CD4-positive, alpha-beta memory T cell (primary cell): Measurements from ENCODE around the gene ITIH4. TPM values are rescaled to one million over a fixed set of nuclear protein-coding genes. Genes with fewer than 3 reads are reported as not detected.

Experiments
- CTCF ChIA-PET: fragments of 350-600 bp; sonication (Branson Sonifier 250); formaldehyde crosslinking; loops from one replicate; lab custom pipeline; 2021; ENCODE audit warnings: inconsistent platforms; ENCODE audit not compliant: partially characterized antibody; lab: Charles Lee
- POLR2A ChIA-PET: fragments of 350-600 bp; sonication (Branson Sonifier 250); formaldehyde crosslinking; loops from one replicate; lab custom pipeline; 2021; ENCODE audit not compliant: partially characterized antibody; lab: Charles Lee
- DNase-seq, 5 donors: peaks; one replicate each; pipeline versions ENCODE4 v3.0.0 to v3.0.0-alpha.2; 2020 to 2022; ENCODE audit warnings: mixed read lengths in 1 of 5
- H3K27ac ChIP-seq: one replicate; pipeline ENCODE4 v1.7.0; 2013; ENCODE audit warnings: low read depth, low read length
- H3K27me3 ChIP-seq: 2 replicates; pipeline ENCODE4 v1.7.0; 2013; ENCODE audit warnings: mild to moderate bottlenecking, low read length, moderate library complexity; ENCODE audit not compliant: insufficient read depth
- H3K36me3 ChIP-seq: 2 replicates; pipeline ENCODE4 v1.7.0; 2013; ENCODE audit warnings: mild to moderate bottlenecking, low read length, moderate library complexity; ENCODE audit not compliant: insufficient read depth
- H3K4me1 ChIP-seq: 2 replicates; pipeline ENCODE4 v1.7.0; 2013; ENCODE audit warnings: mild to moderate bottlenecking, low read length, moderate library complexity; ENCODE audit not compliant: insufficient read depth
- H3K4me3 ChIP-seq, 2 donors: one replicate each; pipeline ENCODE4 v1.7.0; 2013; ENCODE audit warnings: low read length in 2 of 2, mild to moderate bottlenecking in 1 of 2
- H3K9me3 ChIP-seq, 2 donors: one replicate each; pipeline ENCODE4 v1.7.0; 2013; ENCODE audit warnings: low read length in 2 of 2, control low read depth in 1 of 2; ENCODE audit not compliant: control insufficient read depth in 1 of 2
- H3K27ac Mint-ChIP-seq, 7 donors: one replicate each; pipeline ENCODE4 v1.8.0; 2020 to 2021; ENCODE audit warnings: mixed read lengths in 7 of 7, mild to moderate bottlenecking in 6 of 7, inconsistent platforms in 3 of 7, moderate library complexity in 3 of 7
- H3K27me3 Mint-ChIP-seq, 2 donors: one replicate each; pipeline ENCODE4 v1.8.0; 2020 to 2021; ENCODE audit warnings: mixed read lengths in 2 of 2
- H3K36me3 Mint-ChIP-seq, 2 donors: one replicate each; pipeline ENCODE4 v1.8.0; 2020 to 2021; ENCODE audit warnings: mixed read lengths in 2 of 2, inconsistent platforms in 1 of 2, mild to moderate bottlenecking in 1 of 2
- H3K4me1 Mint-ChIP-seq, 4 donors: one replicate each; pipeline ENCODE4 v1.8.0; 2020 to 2021; ENCODE audit warnings: mixed read lengths in 4 of 4, mild to moderate bottlenecking in 1 of 4
- H3K4me3 Mint-ChIP-seq, 8 donors: one replicate each; pipeline ENCODE4 v1.8.0; 2020 to 2021; ENCODE audit warnings: mixed read lengths in 8 of 8, mild to moderate bottlenecking in 7 of 8, moderate library complexity in 6 of 8, inconsistent platforms in 3 of 8
- H3K9me3 Mint-ChIP-seq, 8 donors: one replicate each; pipeline ENCODE4 v1.8.0; 2020 to 2021; ENCODE audit warnings: mixed read lengths in 8 of 8, mild to moderate bottlenecking in 5 of 8, inconsistent platforms in 3 of 8, moderate library complexity in 1 of 8
- intact Hi-C: fragments of 100-400 bp; cut with micrococcal nuclease; formaldehyde crosslinking; loops from one replicate; pipeline ENCODE4 v1.15.1; 2023
- microRNA-seq: library from miRNA; unstranded; fragments of <30 nt; microRNA quantifications from one replicate; pipeline ENCODE4 v1.2.0, GENCODE V29; 2021; ENCODE audit warnings: borderline replicate concordance, borderline number of aligned reads, borderline microRNAs expressed, mixed read lengths
- polyA plus RNA-seq, 2 donors: library from polyadenylated mRNA; unstranded; fragments of 300-500 nt; fragmentation: Illumina TruSeq; gene quantifications; one replicate each; pipeline ENCODE4 v1.2.3, GENCODE V29; 2021
- total RNA-seq, 2 experiments: library from RNA; stranded (reverse); gene quantifications; one replicate each; pipeline ENCODE4 v1.2.3, GENCODE V29; 2021

Gene ITIH4
- total and polyA plus RNA-seq, 4 experiments from 2014 or later, result 0.07 to 50.7 (median 26.1) TPM

DNA sequence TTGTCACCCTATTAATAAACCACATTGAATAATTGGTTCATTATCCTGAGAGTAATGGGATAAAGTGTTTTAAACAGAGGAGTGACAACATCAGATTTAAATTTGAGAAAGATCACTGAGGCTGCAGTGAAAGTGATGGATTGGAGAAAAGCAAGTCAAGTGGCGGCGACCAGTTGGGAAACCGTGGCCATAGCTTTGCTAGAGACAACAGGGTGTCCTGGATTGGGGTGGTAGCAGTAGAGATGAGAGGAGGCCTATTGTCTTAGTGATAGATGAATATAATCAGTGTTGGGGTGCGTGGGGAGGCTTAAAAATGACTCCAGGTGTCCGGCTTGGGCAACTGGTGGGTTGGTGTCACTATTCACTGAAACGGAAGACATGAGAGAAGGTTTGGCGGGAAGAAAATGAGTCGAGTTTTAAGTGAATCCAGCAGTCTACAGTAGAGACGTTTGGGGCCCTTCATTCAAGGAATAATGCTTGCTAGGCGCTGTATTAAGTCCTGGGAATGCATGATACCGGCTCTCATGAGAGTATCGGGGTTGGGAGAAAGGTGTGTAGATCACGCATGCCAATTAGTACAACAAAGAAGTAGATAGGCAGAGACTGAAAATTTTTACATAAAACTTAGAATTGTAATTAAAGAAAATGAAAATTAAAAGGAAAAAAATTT is 60.6 kb downstream of the ITIH4 start:
- Mint-ChIP-seq H3K4me3 (peak overlapping the region; percentile 96 to 100 (median 97)), H3K27me3 (no peaks in the 10 kb centered on the region), H3K36me3 (peaks cover 11 to 37% of the 10 kb centered on the region in 2 donors), H3K27ac (peak overlapping the region; percentile 86 to 96 (median 92)), H3K9me3 (no peaks in the 10 kb centered on the region), H3K4me1 (peaks cover 13 to 32% (median 20%) of the 10 kb centered on the region in 4 donors)
- Histone ChIP-seq H3K27ac (peak overlapping the region; percentile 59), H3K4me1 (peaks cover 17% of the 10 kb centered on the region), H3K9me3 (no peaks in the 10 kb centered on the region), H3K36me3 (peaks cover 5% of the 10 kb centered on the region), H3K4me3 (peak overlapping the region in 1 of 2 donors; percentile 56), H3K27me3 (no peaks in the 10 kb centered on the region)
- intact Hi-C loops, result loop anchor here (2.0 kb wide), 2 partner anchors 63 to 123 kb away; partner anchors contain the start of gene SPCS1
- CTCF ChIA-PET, result interaction anchor here (1.7 kb wide), 1 partner anchor 302 kb away, joined by 3 read pairs; no protein-coding TSS in a partner anchor
- DNase-seq, result peak in 1 of 5 donors; percentile 3
- POLR2A ChIA-PET, result interaction anchor here (1.4 to 1.7 kb wide), 3 partner anchors 64 to 234 kb away, joined by 4 to 7 read pairs (median 5); partner anchors contain the start of genes GLT8D1, SPCS1 and UQCC5

- Histone ChIP-seq H3K9me3 (no peaks in the 10 kb centered on the region), H3K36me3 (peaks cover 31% of the 10 kb centered on the region), H3K27me3 (no peaks in the 10 kb centered on the region), H3K27ac (no peak overlapping the region), H3K4me3 (no peak overlapping the region), H3K4me1 (no peaks in the 10 kb centered on the region)
- intact Hi-C loops, result no loop called here
- POLR2A ChIA-PET, result interaction anchor here (0.7 kb wide), 1 partner anchor 28 kb away, joined by 3 read pairs; no protein-coding TSS in a partner anchor
- Mint-ChIP-seq H3K27me3 (no peaks in the 10 kb centered on the region), H3K27ac (peak overlapping the region in 1 of 7 donors; percentile 66), H3K4me3 (no peak overlapping the region), H3K4me1 (peaks cover 0 to 4% (median 0%) of the 10 kb centered on the region in 4 donors), H3K9me3 (no peaks in the 10 kb centered on the region), H3K36me3 (peaks cover 27 to 77% of the 10 kb centered on the region in 2 donors)
- CTCF ChIA-PET, result no interaction called here
- DNase-seq, result no peak
Measured at GRCh38 chr3:52763466-52763865, 67.0 kb downstream of the ITIH4 start.

Small RNAs within 50 kb of the gene (microRNA-seq; reads per million reads assigned to microRNA genes)
- gene MIR8064, result not detected

Other genes starting within 250 kb of the ITIH4 start
- 10 to 100 TPM; 74.2 to 78.5 TPM for gene PBRM1, start 144.8 kb downstream of the ITIH4 start, total RNA-seq
- 10 to 100 TPM; 67.9 to 91.6 TPM for gene PBRM1, start 144.8 kb downstream of the ITIH4 start, polyA plus RNA-seq
- gene GNL3, start 144.6 kb downstream of the ITIH4 start, total RNA-seq, result 10 to 100 TPM; 80.3 to 88.4 TPM
- gene GNL3, start 144.6 kb downstream of the ITIH4 start, polyA plus RNA-seq, result 10 to 100 TPM; 47.9 to 70.1 TPM
- gene GLT8D1, start 124.9 kb downstream of the ITIH4 start, total RNA-seq, result 10 to 100 TPM; 49.7 to 49.9 TPM
- gene GLT8D1, start 124.9 kb downstream of the ITIH4 start, polyA plus RNA-seq, result 10 to 100 TPM; 61.1 to 68.8 TPM
- gene SPCS1, start 124.6 kb downstream of the ITIH4 start, total RNA-seq, result 10 to 100 TPM; 90.5 to 94.7 TPM
- gene SPCS1, start 124.6 kb downstream of the ITIH4 start, polyA plus RNA-seq, result 100 to 1,000 TPM; 315 to 331 TPM
- 10 to 100 TPM; 26.8 to 27.9 TPM for gene NEK4, start 59.7 kb downstream of the ITIH4 start, total RNA-seq
- gene NEK4, start 59.7 kb downstream of the ITIH4 start, polyA plus RNA-seq, result 10 to 100 TPM in 1 of 2 donors, 1 to 10 TPM in 1; 7.0 to 12.9 TPM
- not detected for gene ITIH1, start 53.1 kb downstream of the ITIH4 start, total RNA-seq
- not detected for gene ITIH1, start 53.1 kb downstream of the ITIH4 start, polyA plus RNA-seq
- not detected for gene ITIH3, start 35.9 kb downstream of the ITIH4 start, total RNA-seq
- gene ITIH3, start 35.9 kb downstream of the ITIH4 start, polyA plus RNA-seq, result not detected
- gene MUSTN1, start 4.3 kb upstream of the ITIH4 start, total RNA-seq, result 1 to 10 TPM; 1.6 to 3.3 TPM
- gene MUSTN1, start 4.3 kb upstream of the ITIH4 start, polyA plus RNA-seq, result not detected
- gene STIMATE, start 66.9 kb upstream of the ITIH4 start, total RNA-seq, result 10 to 100 TPM; 54.9 to 58.6 TPM
- gene STIMATE, start 66.9 kb upstream of the ITIH4 start, polyA plus RNA-seq, result 1 to 10 TPM; 7.7 to 9.0 TPM
- gene SFMBT1, start 215.4 kb upstream of the ITIH4 start, total RNA-seq, result 10 to 100 TPM; 49.3 to 50.8 TPM
- gene SFMBT1, start 215.4 kb upstream of the ITIH4 start, polyA plus RNA-seq, result 10 to 100 TPM; 19.8 to 27.8 TPM